AG10803 (cell line): ENCODE results near the gene ADAM23.
"Not testable (repeated sequence)": the region's sequence is repeated elsewhere in the genome, so short reads cannot be mapped to it uniquely, and the experiment has no call there.

Experiments used
- DNase-seq: peaks from one replicate; pipeline ENCODE4 v3.0.0; 2010; ENCODE audit warnings: low read depth
- H3K4me3 ChIP-seq: 2 replicates; pipeline ENCODE4 v1.5.1; 2011; ENCODE audit warnings: mild to moderate bottlenecking, low read length, control low read depth
- CTCF ChIP-seq: conservative IDR thresholded peaks from 2 replicates; pipeline ENCODE4 v1.5.1; 2011; ENCODE audit warnings: mild to moderate bottlenecking, low read length, control low read depth, inconsistent platforms

Gene ADAM23, protein sequence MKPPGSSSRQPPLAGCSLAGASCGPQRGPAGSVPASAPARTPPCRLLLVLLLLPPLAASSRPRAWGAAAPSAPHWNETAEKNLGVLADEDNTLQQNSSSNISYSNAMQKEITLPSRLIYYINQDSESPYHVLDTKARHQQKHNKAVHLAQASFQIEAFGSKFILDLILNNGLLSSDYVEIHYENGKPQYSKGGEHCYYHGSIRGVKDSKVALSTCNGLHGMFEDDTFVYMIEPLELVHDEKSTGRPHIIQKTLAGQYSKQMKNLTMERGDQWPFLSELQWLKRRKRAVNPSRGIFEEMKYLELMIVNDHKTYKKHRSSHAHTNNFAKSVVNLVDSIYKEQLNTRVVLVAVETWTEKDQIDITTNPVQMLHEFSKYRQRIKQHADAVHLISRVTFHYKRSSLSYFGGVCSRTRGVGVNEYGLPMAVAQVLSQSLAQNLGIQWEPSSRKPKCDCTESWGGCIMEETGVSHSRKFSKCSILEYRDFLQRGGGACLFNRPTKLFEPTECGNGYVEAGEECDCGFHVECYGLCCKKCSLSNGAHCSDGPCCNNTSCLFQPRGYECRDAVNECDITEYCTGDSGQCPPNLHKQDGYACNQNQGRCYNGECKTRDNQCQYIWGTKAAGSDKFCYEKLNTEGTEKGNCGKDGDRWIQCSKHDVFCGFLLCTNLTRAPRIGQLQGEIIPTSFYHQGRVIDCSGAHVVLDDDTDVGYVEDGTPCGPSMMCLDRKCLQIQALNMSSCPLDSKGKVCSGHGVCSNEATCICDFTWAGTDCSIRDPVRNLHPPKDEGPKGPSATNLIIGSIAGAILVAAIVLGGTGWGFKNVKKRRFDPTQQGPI

GRCh38 chr2:206442833-206443734 lies at the start of gene ADAM23:
ADAM23 (plus strand) TSS chr2:206443532; CDS start chr2:206443867, 335 bp downstream.
- peak; percentile 31 for DNase-seq
- no peak for TF ChIP-seq CTCF
- H3K4me3 ChIP-seq: peak within 1 kb of the TSS; percentile 59

DNA sequence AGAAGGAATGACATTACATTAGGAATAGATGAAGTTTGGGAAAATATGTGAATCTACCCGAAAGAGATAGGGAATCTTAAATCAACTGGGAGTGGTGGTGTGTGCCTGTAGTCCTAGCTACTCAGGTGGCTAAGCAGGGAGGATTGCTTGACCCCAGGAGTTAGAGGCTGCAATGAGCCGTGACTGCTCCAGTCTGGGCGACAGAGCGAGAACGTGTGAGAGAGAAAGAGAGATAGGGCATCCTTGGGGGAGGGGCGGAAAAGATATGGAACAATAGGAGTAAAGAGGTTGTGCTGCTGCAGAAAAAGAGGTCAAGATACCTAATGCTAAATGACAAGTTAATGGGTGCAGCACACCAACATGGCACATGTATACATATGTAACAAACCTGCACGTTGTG lies 47.1 kb upstream of the ADAM23 start:
- DNase-seq: no peak
- no peak overlapping the region for H3K4me3 ChIP-seq
- TF ChIP-seq CTCF: no peak

GRCh38 chr2:206402956-206403569 lies 40.3 kb upstream of the ADAM23 start:
- not testable (repeated sequence) for DNase-seq, H3K4me3 ChIP-seq

- TF ChIP-seq CTCF: no peak
- no peak overlapping the region for H3K4me3 ChIP-seq
- DNase-seq: no peak
These were observed 34.7 kb upstream of the ADAM23 start for GRCh38 chr2:206408323-206409320.

GRCh38 chr2:206410714-206411113 lies 32.6 kb upstream of the ADAM23 start:
- DNase-seq: no peak
- no peak overlapping the region for H3K4me3 ChIP-seq
- TF ChIP-seq CTCF: no peak

- DNase-seq: no peak
- TF ChIP-seq CTCF: no peak
- H3K4me3 ChIP-seq: no peak overlapping the region
These were observed 27.6 kb upstream of the ADAM23 start for GRCh38 chr2:206415618-206416243.
